Ovary (tissue), 3 donors: ENCODE measurements around the gene EYA3.

Experiments
- CTCF ChIP-seq, 3 donors: fragments of 450-650 bp in 2 of 3; fragments of 200-600 bp in 1 of 3; IDR thresholded peaks; one replicate each; pipeline versions ENCODE4 v1.5.1 to v1.8.0; 2016 to 2022; ENCODE audit warnings: antibody characterized with exemption in 3 of 3, mild to moderate bottlenecking in 1 of 3
- EP300 ChIP-seq: sonication (generic); formaldehyde crosslinking; IDR thresholded peaks from one replicate; pipeline ENCODE4 v1.6.1; 2017; ENCODE audit warnings: antibody characterized with exemption
- POLR2A ChIP-seq: fragments of 450-650 bp; IDR thresholded peaks from one replicate; pipeline ENCODE4 v1.6.1; 2017; ENCODE audit warnings: antibody characterized with exemption, mild to moderate bottlenecking, moderate library complexity
- donor health status: DM: no; HTN: no; CAD: no.

GRCh38 chr1:27963393-27963792 is 125.0 kb downstream of the EYA3 start:
- TF ChIP-seq POLR2A (no peak), CTCF (IDR thresholded peaks at IDR 0.05) (no peak), EP300 (no peak)
